Lower lobe of right lung (tissue), 2 donors: ENCODE data around the gene KCNJ2. TPM values are rescaled to one million over a fixed set of nuclear protein-coding genes. Genes with fewer than 3 reads are reported as not detected.

Source experiments
- ATAC-seq, 2 donors: fragments of 200-7000 bp; cut with Tn5 transposase; one replicate each; pipeline ENCODE4 v1.9.1; 2020 to 2022; ENCODE audit warnings: mild to moderate bottlenecking in 2 of 2, moderate library complexity in 2 of 2
- DNase-seq: peaks from one replicate; pipeline ENCODE4 v3.0.0-alpha.2; 2020
- H3K27ac ChIP-seq: fragments of 200-600 bp; one replicate; pipeline ENCODE4 v1.8.0; 2022
- H3K27me3 ChIP-seq: fragments of 200-600 bp; one replicate; pipeline ENCODE4 v1.8.0; 2022; ENCODE audit warnings: low read depth
- H3K36me3 ChIP-seq: fragments of 200-600 bp; one replicate; pipeline ENCODE4 v1.8.0; 2022; ENCODE audit warnings: mild to moderate bottlenecking
- H3K4me1 ChIP-seq: fragments of 200-600 bp; one replicate; pipeline ENCODE4 v1.8.0; 2022
- H3K4me3 ChIP-seq: fragments of 200-600 bp; one replicate; pipeline ENCODE4 v1.8.0; 2022; ENCODE audit warnings: mild to moderate bottlenecking
- H3K9me3 ChIP-seq: fragments of 200-600 bp; one replicate; pipeline ENCODE4 v1.8.0; 2022
- intact Hi-C: fragments of 100-400 bp; cut with DNase I; formaldehyde crosslinking; loops from one replicate; pipeline ENCODE4 v1.11.0; 2022
- total RNA-seq: library from RNA; stranded (reverse); fragmentation: NEBNext Ultra II Directional; extraction: Animal tissue kit (Norgen Biotek cat#: 25700); gene quantifications from one replicate; pipeline ENCODE4 v1.2.1, GENCODE V29; 2021
- TF ChIP-seq, protein P1 (sequence below): fragments of 200-600 bp; IDR thresholded peaks from one replicate; pipeline ENCODE4 v1.8.0; 2022; ENCODE audit warnings: antibody characterized with exemption, mild to moderate bottlenecking
- donor health status: DM: no; HTN: yes; CAD: no; lungs with severe emphysema.

Gene KCNJ2
- total RNA-seq, 1 donor from 2014 or later: 15.6 TPM

DNA sequence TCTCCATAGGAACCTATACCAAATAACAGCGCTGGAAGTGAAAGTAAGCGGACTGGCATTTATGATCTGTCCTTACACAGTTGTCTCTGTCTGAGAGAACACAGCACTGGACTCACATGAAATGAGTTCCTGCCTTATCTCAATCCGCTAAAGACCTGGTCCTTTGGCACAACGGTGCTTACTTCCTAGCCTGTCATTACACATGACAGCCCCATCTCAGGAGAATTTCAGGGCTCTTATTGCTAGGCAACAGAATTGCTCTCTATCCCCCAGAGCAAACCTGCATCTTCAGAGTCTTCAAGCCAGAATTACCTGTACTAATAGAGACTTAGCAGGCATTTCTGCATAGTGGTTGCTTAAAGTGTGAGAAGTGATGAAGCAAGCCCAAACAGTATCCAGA, 4.3 kb downstream of the KCNJ2 start:
- DNase-seq (no peak), ATAC-seq (no peak)
- Histone ChIP-seq H3K27ac (no peak overlapping the region), H3K4me1 (peaks cover 15% of the 10 kb centered on the region), H3K4me3 (no peak overlapping the region), H3K27me3 (no peaks in the 10 kb centered on the region), H3K36me3 (peaks cover 21% of the 10 kb centered on the region), H3K9me3 (no peaks in the 10 kb centered on the region)
- intact Hi-C loops: no loop called here
- TF ChIP-seq, protein P1, sequence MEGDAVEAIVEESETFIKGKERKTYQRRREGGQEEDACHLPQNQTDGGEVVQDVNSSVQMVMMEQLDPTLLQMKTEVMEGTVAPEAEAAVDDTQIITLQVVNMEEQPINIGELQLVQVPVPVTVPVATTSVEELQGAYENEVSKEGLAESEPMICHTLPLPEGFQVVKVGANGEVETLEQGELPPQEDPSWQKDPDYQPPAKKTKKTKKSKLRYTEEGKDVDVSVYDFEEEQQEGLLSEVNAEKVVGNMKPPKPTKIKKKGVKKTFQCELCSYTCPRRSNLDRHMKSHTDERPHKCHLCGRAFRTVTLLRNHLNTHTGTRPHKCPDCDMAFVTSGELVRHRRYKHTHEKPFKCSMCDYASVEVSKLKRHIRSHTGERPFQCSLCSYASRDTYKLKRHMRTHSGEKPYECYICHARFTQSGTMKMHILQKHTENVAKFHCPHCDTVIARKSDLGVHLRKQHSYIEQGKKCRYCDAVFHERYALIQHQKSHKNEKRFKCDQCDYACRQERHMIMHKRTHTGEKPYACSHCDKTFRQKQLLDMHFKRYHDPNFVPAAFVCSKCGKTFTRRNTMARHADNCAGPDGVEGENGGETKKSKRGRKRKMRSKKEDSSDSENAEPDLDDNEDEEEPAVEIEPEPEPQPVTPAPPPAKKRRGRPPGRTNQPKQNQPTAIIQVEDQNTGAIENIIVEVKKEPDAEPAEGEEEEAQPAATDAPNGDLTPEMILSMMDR: no peak

DNA sequence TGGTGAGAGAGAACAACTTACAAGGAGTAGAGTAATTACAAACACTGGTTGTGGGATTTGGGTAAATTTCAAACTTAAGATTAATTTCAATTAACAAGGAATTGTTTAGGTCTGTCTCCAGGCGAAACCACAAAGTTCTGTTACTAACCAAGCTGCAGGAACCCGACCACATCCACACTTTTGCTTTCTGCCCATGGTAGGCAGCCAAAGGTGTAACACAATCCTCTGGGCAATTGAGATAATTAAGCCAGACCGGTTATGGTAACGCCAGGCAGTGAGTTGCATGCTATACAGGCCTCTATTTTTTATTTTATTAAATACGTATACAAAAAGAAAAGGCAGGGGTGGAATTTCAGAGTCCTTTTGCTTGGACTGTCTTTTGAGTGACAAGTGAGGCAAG, 12.0 kb downstream of the KCNJ2 start:
- H3K27me3 ChIP-seq: no peaks in the 10 kb centered on the region
- DNase-seq (no peak), ATAC-seq (no peak)
- no peaks in the 10 kb centered on the region for H3K4me1 ChIP-seq
- no peak overlapping the region for H3K27ac ChIP-seq
- H3K4me3 ChIP-seq: no peak overlapping the region
- intact Hi-C loops: no loop called here
- H3K9me3 ChIP-seq: no peaks in the 10 kb centered on the region
- no peaks in the 10 kb centered on the region for H3K36me3 ChIP-seq
- TF ChIP-seq, protein P1: no peak

DNA sequence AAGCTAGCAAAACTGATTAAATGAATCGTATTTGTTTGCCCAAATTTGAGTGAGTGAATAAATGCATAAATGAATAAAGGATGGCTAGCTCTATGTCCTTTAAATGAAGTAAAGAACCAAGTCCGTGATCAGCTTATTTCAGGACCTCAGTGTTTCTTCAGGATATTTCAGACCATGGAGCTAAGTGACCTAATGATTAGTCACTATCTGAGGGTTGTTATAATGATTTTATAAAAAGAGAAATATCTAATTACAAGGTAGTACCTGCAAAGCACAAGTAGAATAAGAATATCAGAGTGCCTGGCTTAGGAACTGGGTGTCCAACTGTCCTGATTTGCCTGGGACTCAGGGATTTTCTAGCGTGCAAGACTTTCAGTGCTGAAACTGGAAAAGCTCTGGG, 12.5 kb downstream of the KCNJ2 start:
- no peak overlapping the region for H3K27ac ChIP-seq
- no peak for DNase-seq
- no peaks in the 10 kb centered on the region for H3K27me3 ChIP-seq
- H3K9me3 ChIP-seq: no peaks in the 10 kb centered on the region
- no peak for ATAC-seq
- no peaks in the 10 kb centered on the region for H3K4me1 ChIP-seq
- H3K4me3 ChIP-seq: no peak overlapping the region
- H3K36me3 ChIP-seq: no peaks in the 10 kb centered on the region
- TF ChIP-seq, protein P1: no peak
- intact Hi-C loops: no loop called here

DNA sequence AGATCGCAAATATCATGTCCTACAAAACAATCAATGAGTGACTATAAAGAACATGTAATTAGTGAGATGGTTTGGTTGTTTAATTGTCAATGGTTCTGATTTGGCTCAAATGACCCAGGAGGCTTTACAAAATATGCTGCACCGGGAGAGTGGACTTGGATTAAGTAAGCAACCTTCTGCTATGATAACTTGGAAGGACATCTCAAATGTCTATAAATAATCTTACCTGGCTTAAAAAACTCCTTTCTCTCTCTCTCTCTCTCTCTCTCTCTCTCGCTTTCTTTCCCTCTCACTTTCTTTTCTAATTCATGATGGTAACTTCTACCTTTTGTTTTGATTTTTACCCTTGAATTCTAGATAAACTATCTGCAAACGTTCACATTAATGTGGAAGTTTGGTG, 14.2 kb downstream of the KCNJ2 start:
- Histone ChIP-seq H3K27ac (no peak overlapping the region), H3K4me1 (no peaks in the 10 kb centered on the region), H3K27me3 (no peaks in the 10 kb centered on the region), H3K36me3 (no peaks in the 10 kb centered on the region), H3K4me3 (no peak overlapping the region), H3K9me3 (no peaks in the 10 kb centered on the region)
- TF ChIP-seq, protein P1: no peak
- ATAC-seq (no peak), DNase-seq (no peak)
- intact Hi-C loops: no loop called here

DNA sequence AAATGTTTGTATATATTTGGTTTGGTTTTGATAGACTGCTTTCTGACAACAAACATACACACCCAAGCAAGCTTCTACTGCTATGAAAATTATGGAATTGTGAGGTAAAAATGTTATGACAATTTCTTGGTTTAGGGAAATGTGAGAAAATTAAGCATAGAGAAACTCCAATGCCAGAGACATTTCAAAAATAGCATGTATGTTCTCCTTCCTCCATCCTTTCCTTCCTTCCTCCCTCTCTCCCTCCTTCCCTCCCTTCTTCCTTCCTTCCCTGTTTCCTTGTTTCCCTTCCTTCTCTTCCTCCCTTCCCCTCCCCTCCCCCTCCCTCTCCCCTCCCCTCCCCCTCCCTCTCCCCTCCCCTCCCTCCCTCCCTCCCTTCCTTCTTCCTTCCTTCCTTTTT, 14.9 kb downstream of the KCNJ2 start:
- no peak overlapping the region for H3K4me3 ChIP-seq
- no peaks in the 10 kb centered on the region for H3K9me3 ChIP-seq
- no peaks in the 10 kb centered on the region for H3K4me1 ChIP-seq
- no peak overlapping the region for H3K27ac ChIP-seq
- H3K27me3 ChIP-seq: no peaks in the 10 kb centered on the region
- ATAC-seq (no peak), DNase-seq (no peak)
- intact Hi-C loops: no loop called here
- TF ChIP-seq, protein P1: no peak
- H3K36me3 ChIP-seq: no peaks in the 10 kb centered on the region

DNA sequence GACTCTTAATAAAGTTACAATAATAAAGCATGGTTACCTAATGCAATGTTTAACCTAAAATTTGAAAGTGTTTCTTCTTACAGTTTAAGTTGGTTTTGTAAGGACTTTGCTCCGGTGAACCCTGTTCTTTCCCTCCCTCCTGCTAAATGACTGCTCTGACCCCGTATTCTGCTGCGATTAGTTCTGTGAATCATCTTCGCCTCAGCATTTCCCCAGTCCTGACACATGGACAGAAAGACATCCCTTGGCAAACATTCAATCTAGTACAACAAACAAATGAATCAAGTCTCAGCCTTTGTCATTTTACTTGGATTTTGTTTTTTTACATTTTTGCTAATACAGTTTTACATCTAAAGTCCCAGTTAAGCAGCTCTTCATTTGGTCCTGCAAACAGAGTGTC, 15.4 kb downstream of the KCNJ2 start:
- no peaks in the 10 kb centered on the region for H3K36me3 ChIP-seq
- DNase-seq: no peak
- intact Hi-C loops: no loop called here
- H3K9me3 ChIP-seq: no peaks in the 10 kb centered on the region
- no peak for ATAC-seq
- H3K27me3 ChIP-seq: no peaks in the 10 kb centered on the region
- H3K27ac ChIP-seq: no peak overlapping the region
- TF ChIP-seq, protein P1: no peak
- H3K4me1 ChIP-seq: no peaks in the 10 kb centered on the region
- no peak overlapping the region for H3K4me3 ChIP-seq
